ENCODE measurements around the gene BNC2. TPM values are rescaled to one million over a fixed set of nuclear protein-coding genes. Genes with fewer than 3 reads are reported as not detected.

Gene BNC2
- total RNA-seq, 2 experiments from 2014 or later, result not detected

- no peaks in the 10 kb centered on the region for H3K4me1 Mint-ChIP-seq (ENCODE audit: low read depth)
- DNase-seq (no peak), ATAC-seq (ENCODE audit: poor library complexity) (no peak)
- CTCF ChIA-PET, result no interaction called here
- H3K9me3 ChIP-seq (ENCODE audit: control insufficient read depth in 1 of 2, insufficient read depth in 1 of 2, low read length in 2 of 2), result peaks cover 0 to 5% of the 10 kb centered on the region in 2 experiments
- H3K4me3 Mint-ChIP-seq, result no peak overlapping the region
- no peak overlapping the region for H3K4me3 ChIP-seq (ENCODE audit: low read length)
- H3K36me3 ChIP-seq (ENCODE audit: insufficient read depth, low read length), result no peaks in the 10 kb centered on the region
- no peak overlapping the region for H3K27ac Mint-ChIP-seq
- TF ChIP-seq, protein P1, sequence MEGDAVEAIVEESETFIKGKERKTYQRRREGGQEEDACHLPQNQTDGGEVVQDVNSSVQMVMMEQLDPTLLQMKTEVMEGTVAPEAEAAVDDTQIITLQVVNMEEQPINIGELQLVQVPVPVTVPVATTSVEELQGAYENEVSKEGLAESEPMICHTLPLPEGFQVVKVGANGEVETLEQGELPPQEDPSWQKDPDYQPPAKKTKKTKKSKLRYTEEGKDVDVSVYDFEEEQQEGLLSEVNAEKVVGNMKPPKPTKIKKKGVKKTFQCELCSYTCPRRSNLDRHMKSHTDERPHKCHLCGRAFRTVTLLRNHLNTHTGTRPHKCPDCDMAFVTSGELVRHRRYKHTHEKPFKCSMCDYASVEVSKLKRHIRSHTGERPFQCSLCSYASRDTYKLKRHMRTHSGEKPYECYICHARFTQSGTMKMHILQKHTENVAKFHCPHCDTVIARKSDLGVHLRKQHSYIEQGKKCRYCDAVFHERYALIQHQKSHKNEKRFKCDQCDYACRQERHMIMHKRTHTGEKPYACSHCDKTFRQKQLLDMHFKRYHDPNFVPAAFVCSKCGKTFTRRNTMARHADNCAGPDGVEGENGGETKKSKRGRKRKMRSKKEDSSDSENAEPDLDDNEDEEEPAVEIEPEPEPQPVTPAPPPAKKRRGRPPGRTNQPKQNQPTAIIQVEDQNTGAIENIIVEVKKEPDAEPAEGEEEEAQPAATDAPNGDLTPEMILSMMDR (IDR thresholded peaks at IDR 0.05), result no peak
- no peaks in the 10 kb centered on the region for H3K27me3 Mint-ChIP-seq
- H3K36me3 Mint-ChIP-seq (ENCODE audit: low read depth), result no peaks in the 10 kb centered on the region
- intact Hi-C loops (cut with DNase I, micrococcal nuclease), result no loop called here
- POLR2A ChIA-PET, result no interaction called here
- no peaks in the 10 kb centered on the region for H3K27me3 ChIP-seq (ENCODE audit: control insufficient read depth in 1 of 2, insufficient read depth in 2 of 2, low read length in 2 of 2)
- H3K4me1 ChIP-seq (ENCODE audit: insufficient read depth, low read length), result no peaks in the 10 kb centered on the region
- H3K27ac ChIP-seq (ENCODE audit: low read depth in 1 of 2, low read length in 2 of 2), result no peak overlapping the region
- H3K9me3 Mint-ChIP-seq, result peaks cover 6% of the 10 kb centered on the region
These were observed 506.1 kb downstream of the BNC2 start for GRCh38 chr9:16364347-16364746.

GRCh38 chr9:16363916-16364315, 506.6 kb downstream of the BNC2 start:
- ChIA-PET CTCF (no interaction called here), POLR2A (no interaction called here)
- Histone ChIP-seq H3K4me3 (ENCODE audit: low read length) (no peak overlapping the region), H3K9me3 (ENCODE audit: control insufficient read depth in 1 of 2, insufficient read depth in 1 of 2, low read length in 2 of 2) (peaks cover 0 to 5% of the 10 kb centered on the region in 2 experiments), H3K36me3 (ENCODE audit: insufficient read depth, low read length) (no peaks in the 10 kb centered on the region), H3K27me3 (ENCODE audit: control insufficient read depth in 1 of 2, insufficient read depth in 2 of 2, low read length in 2 of 2) (no peaks in the 10 kb centered on the region), H3K4me1 (ENCODE audit: insufficient read depth, low read length) (no peaks in the 10 kb centered on the region), H3K27ac (ENCODE audit: low read depth in 1 of 2, low read length in 2 of 2) (no peak overlapping the region)
- Mint-ChIP-seq H3K27me3 (no peaks in the 10 kb centered on the region), H3K9me3 (peaks cover 6% of the 10 kb centered on the region), H3K4me3 (no peak overlapping the region), H3K27ac (no peak overlapping the region), H3K4me1 (ENCODE audit: low read depth) (no peaks in the 10 kb centered on the region), H3K36me3 (ENCODE audit: low read depth) (no peaks in the 10 kb centered on the region)
- TF ChIP-seq, protein P1 (IDR thresholded peaks at IDR 0.05), result no peak
- intact Hi-C loops (cut with DNase I, micrococcal nuclease), result no loop called here
- no peak for DNase-seq
- no peak for ATAC-seq (ENCODE audit: poor library complexity)

- TF ChIP-seq, protein P1 (IDR thresholded peaks at IDR 0.05), result no peak
- Histone ChIP-seq H3K4me3 (ENCODE audit: low read length) (no peak overlapping the region), H3K4me1 (ENCODE audit: insufficient read depth, low read length) (no peaks in the 10 kb centered on the region), H3K27me3 (ENCODE audit: control insufficient read depth in 1 of 2, insufficient read depth in 2 of 2, low read length in 2 of 2) (no peaks in the 10 kb centered on the region), H3K27ac (ENCODE audit: low read depth in 1 of 2, low read length in 2 of 2) (no peak overlapping the region), H3K9me3 (ENCODE audit: control insufficient read depth in 1 of 2, insufficient read depth in 1 of 2, low read length in 2 of 2) (peaks cover 0 to 5% of the 10 kb centered on the region in 2 experiments), H3K36me3 (ENCODE audit: insufficient read depth, low read length) (no peaks in the 10 kb centered on the region)
- intact Hi-C loops (cut with DNase I, micrococcal nuclease), result no loop called here
- Mint-ChIP-seq H3K27me3 (no peaks in the 10 kb centered on the region), H3K9me3 (peaks cover 6% of the 10 kb centered on the region), H3K4me1 (ENCODE audit: low read depth) (no peaks in the 10 kb centered on the region), H3K36me3 (ENCODE audit: low read depth) (no peaks in the 10 kb centered on the region), H3K4me3 (no peak overlapping the region), H3K27ac (no peak overlapping the region)
- ChIA-PET POLR2A (no interaction called here), CTCF (no interaction called here)
- ATAC-seq (ENCODE audit: poor library complexity) (no peak), DNase-seq (no peak)
These were observed 507.2 kb downstream of the BNC2 start for GRCh38 chr9:16363073-16363781.
